GM12878 (cell line): ENCODE data around the gene KDM1B.

Experiments used
- EZH2 ChIP-seq: IDR thresholded peaks from 2 replicates; pipeline ENCODE4 v1.6.1; 2012; ENCODE audit warnings: low read depth, mild to moderate bottlenecking, control low read depth, inconsistent platforms, low read length, borderline replicate concordance; ENCODE audit not compliant: control insufficient read depth
- POLR2A ChIP-seq: IDR thresholded peaks from 2 replicates; pipeline ENCODE4 v1.6.1; 2011; ENCODE audit warnings: low read depth, mild to moderate bottlenecking, low read length
- RAD21 ChIP-seq: IDR thresholded peaks from 2 replicates; pipeline ENCODE4 v1.6.1; 2011; ENCODE audit warnings: mild to moderate bottlenecking, low read depth, low read length, moderate library complexity; ENCODE audit not compliant: insufficient read depth
- TF ChIP-seq, protein P1 (sequence below): IDR thresholded peaks from 2 replicates; pipeline ENCODE4 v1.6.1; 2011; ENCODE audit warnings: low read depth, low read length, improper control_type of control experiment, borderline replicate concordance
- TF ChIP-seq, protein P2 (sequence below), 3 experiments: IDR thresholded peaks in 2 of 3; conservative IDR thresholded peaks in 1 of 3; 2 replicates each; pipeline ENCODE4 v1.5.1; 2011; ENCODE audit warnings: low read depth in 3 of 3, low read length in 3 of 3, mild to moderate bottlenecking in 3 of 3, control low read depth in 2 of 3, moderate library complexity in 2 of 3, inconsistent platforms in 1 of 3, mixed read lengths in 1 of 3; ENCODE audit not compliant: control insufficient read depth in 2 of 3, insufficient read depth in 1 of 3; ENCODE audit errors: extremely low read depth in 1 of 3

GRCh38 chr6:18241208-18242038, 86.2 kb downstream of the KDM1B start:
- TF ChIP-seq EZH2 (no peak), RAD21 (no peak), POLR2A (no peak)
- TF ChIP-seq, protein P1, sequence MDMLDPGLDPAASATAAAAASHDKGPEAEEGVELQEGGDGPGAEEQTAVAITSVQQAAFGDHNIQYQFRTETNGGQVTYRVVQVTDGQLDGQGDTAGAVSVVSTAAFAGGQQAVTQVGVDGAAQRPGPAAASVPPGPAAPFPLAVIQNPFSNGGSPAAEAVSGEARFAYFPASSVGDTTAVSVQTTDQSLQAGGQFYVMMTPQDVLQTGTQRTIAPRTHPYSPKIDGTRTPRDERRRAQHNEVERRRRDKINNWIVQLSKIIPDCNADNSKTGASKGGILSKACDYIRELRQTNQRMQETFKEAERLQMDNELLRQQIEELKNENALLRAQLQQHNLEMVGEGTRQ, result no peak
- TF ChIP-seq, protein P2, sequence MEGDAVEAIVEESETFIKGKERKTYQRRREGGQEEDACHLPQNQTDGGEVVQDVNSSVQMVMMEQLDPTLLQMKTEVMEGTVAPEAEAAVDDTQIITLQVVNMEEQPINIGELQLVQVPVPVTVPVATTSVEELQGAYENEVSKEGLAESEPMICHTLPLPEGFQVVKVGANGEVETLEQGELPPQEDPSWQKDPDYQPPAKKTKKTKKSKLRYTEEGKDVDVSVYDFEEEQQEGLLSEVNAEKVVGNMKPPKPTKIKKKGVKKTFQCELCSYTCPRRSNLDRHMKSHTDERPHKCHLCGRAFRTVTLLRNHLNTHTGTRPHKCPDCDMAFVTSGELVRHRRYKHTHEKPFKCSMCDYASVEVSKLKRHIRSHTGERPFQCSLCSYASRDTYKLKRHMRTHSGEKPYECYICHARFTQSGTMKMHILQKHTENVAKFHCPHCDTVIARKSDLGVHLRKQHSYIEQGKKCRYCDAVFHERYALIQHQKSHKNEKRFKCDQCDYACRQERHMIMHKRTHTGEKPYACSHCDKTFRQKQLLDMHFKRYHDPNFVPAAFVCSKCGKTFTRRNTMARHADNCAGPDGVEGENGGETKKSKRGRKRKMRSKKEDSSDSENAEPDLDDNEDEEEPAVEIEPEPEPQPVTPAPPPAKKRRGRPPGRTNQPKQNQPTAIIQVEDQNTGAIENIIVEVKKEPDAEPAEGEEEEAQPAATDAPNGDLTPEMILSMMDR (IDR thresholded peaks at IDR 0.05 in 2 of 3, conservative IDR thresholded peaks at IDR 0.05 in 1 of 3; ENCODE audit: control insufficient read depth in 2 of 3, extremely low read depth in 1 of 3, insufficient read depth in 1 of 3, low read depth in 3 of 3, low read length in 3 of 3), result no peak
